Neural progenitor cell (in vitro differentiated cells): Measurements from ENCODE around the gene ARHGAP35. TPM values are rescaled to one million over a fixed set of nuclear protein-coding genes. Genes with fewer than 3 reads are reported as not detected.
A peak's percentile ranks its signal among the peaks of the same experiment; 100 is the strongest.

Experiments
- DNase-seq: peaks from one replicate; pipeline ENCODE4 v3.0.0-alpha.2; 2016; ENCODE audit warnings: low spot score
- H2AFZ ChIP-seq: fragments of 200-600 bp; sonication (generic); replicated peaks from 2 replicates; pipeline ENCODE4 v1.6.1; 2016; ENCODE audit warnings: antibody characterized with exemption
- H3F3A ChIP-seq: fragments of 200-600 bp; sonication (generic); 2 replicates; pipeline ENCODE4 v1.6.1; 2016; ENCODE audit warnings: antibody characterized with exemption, low read depth
- H3K27ac ChIP-seq: fragments of 200-600 bp; sonication (generic); 2 replicates; pipeline ENCODE4 v1.5.1; 2016; ENCODE audit warnings: mild to moderate bottlenecking
- H3K27me3 ChIP-seq: fragments of 200-600 bp; sonication (generic); 2 replicates; pipeline ENCODE4 v1.6.1; 2016; ENCODE audit warnings: mild to moderate bottlenecking, moderate library complexity
- H3K36me3 ChIP-seq: fragments of 200-600 bp; sonication (generic); 2 replicates; pipeline ENCODE4 v1.5.1; 2016
- H3K4me1 ChIP-seq: fragments of 200-600 bp; sonication (generic); 2 replicates; pipeline ENCODE4 v1.6.1; 2016; ENCODE audit warnings: mixed run types
- H3K4me2 ChIP-seq: fragments of 200-600 bp; sonication (generic); 2 replicates; pipeline ENCODE4 v1.6.1; 2016
- H3K4me3 ChIP-seq: fragments of 200-600 bp; sonication (generic); 2 replicates; pipeline ENCODE4 v1.5.1; 2016
- H3K79me2 ChIP-seq: fragments of 200-600 bp; sonication (generic); 2 replicates; pipeline ENCODE4 v1.6.1; 2016; ENCODE audit warnings: low read depth
- H3K9ac ChIP-seq: fragments of 200-600 bp; sonication (generic); 2 replicates; pipeline ENCODE4 v1.6.1; 2016
- H3K9me3 ChIP-seq: fragments of 200-600 bp; sonication (generic); 2 replicates; pipeline ENCODE4 v1.5.1; 2016; ENCODE audit warnings: low read depth
- H4K20me1 ChIP-seq: fragments of 200-600 bp; sonication (generic); 2 replicates; pipeline ENCODE4 v1.6.1; 2016; ENCODE audit warnings: low read depth
- H3K27ac Mint-ChIP-seq: 3 replicates; pipeline ENCODE4 v1.8.0; 2021; ENCODE audit warnings: mixed read lengths
- H3K27me3 Mint-ChIP-seq: 2 replicates; pipeline ENCODE4 v1.8.0; 2022; ENCODE audit warnings: low read depth, mild to moderate bottlenecking, inconsistent platforms, moderate library complexity, mixed read lengths; ENCODE audit not compliant: insufficient read depth
- H3K36me3 Mint-ChIP-seq: 3 replicates; pipeline ENCODE4 v1.8.0; 2021; ENCODE audit warnings: mixed read lengths
- H3K4me1 Mint-ChIP-seq: 3 replicates; pipeline ENCODE4 v1.8.0; 2021; ENCODE audit warnings: mixed read lengths
- H3K4me3 Mint-ChIP-seq: 3 replicates; pipeline ENCODE4 v1.8.0; 2021; ENCODE audit warnings: mild to moderate bottlenecking, moderate library complexity, mixed read lengths
- H3K9me3 Mint-ChIP-seq: 3 replicates; pipeline ENCODE4 v1.8.0; 2020; ENCODE audit warnings: mixed read lengths
- CTCF ChIP-seq: fragments of 200-600 bp; sonication (generic); IDR thresholded peaks from 2 replicates; pipeline ENCODE4 v1.5.1; 2017; ENCODE audit warnings: antibody characterized with exemption, mild to moderate bottlenecking
- EZH2 ChIP-seq: fragments of 200-600 bp; sonication (generic); IDR thresholded peaks from 2 replicates; pipeline ENCODE4 v1.6.1; 2017; ENCODE audit warnings: antibody characterized with exemption, mild to moderate bottlenecking, moderate library complexity
- EZH2phosphoT487 ChIP-seq: fragments of 200-600 bp; sonication (generic); IDR thresholded peaks from 2 replicates; pipeline ENCODE4 v1.6.1; 2017; ENCODE audit warnings: antibody characterized with exemption
- total RNA-seq: library from RNA; depleted of rRNA; stranded (reverse); fragments of >200 nt; gene quantifications from 2 replicates; pipeline ENCODE4 v1.2.3, GENCODE V29; 2015; ENCODE audit warnings: low replicate concordance

The ARHGAP35 gene
- total RNA-seq, 1 donor from 2014 or later = 38.4 TPM

GRCh38 chr19:46859637-46860124 is 1.1 kb upstream of the ARHGAP35 start:
- Mint-ChIP-seq H3K4me3 (peak overlapping the region; percentile 86), H3K4me1 (peaks cover 12% of the 10 kb centered on the region)
- no peak overlapping the region for H2AFZ ChIP-seq

GRCh38 chr19:46860125-46860845 is 512 bp upstream of the ARHGAP35 start:
- peaks cover 49% of the 10 kb centered on the region for H3F3A ChIP-seq
- H3K9ac ChIP-seq = peak overlapping the region; percentile 83
- TF ChIP-seq CTCF (no peak), EZH2 (no peak)
- Mint-ChIP-seq H3K27me3 (peaks cover 5% of the 10 kb centered on the region), H3K9me3 (no peaks in the 10 kb centered on the region), H3K4me1 (peaks cover 16% of the 10 kb centered on the region), H3K36me3 (no peaks in the 10 kb centered on the region), H3K4me3 (peak overlapping the region; percentile 86), H3K27ac (peak overlapping the region; percentile 75)
- H3K36me3 ChIP-seq = no peaks in the 10 kb centered on the region
- peak; percentile 98 for DNase-seq
- H2AFZ ChIP-seq = peak overlapping the region; percentile 89
- H3K27ac ChIP-seq = peak overlapping the region; percentile 99
- H3K4me2 ChIP-seq = peak overlapping the region; percentile 99
- peak overlapping the region; percentile 95 for H3K4me3 ChIP-seq
- peaks cover 63% of the 10 kb centered on the region for H3K79me2 ChIP-seq
- peaks cover 41% of the 10 kb centered on the region for H4K20me1 ChIP-seq
- no peaks in the 10 kb centered on the region for H3K9me3 ChIP-seq
- H3K4me1 ChIP-seq = peaks cover 26% of the 10 kb centered on the region
- H3K27me3 ChIP-seq = peaks cover 4% of the 10 kb centered on the region

More at GRCh38 chr19:46859637-46860124, 1.1 kb upstream of the ARHGAP35 start:
- Histone ChIP-seq H3F3A (peaks cover 49% of the 10 kb centered on the region), H3K36me3 (no peaks in the 10 kb centered on the region), H3K4me2 (peak overlapping the region; percentile 63), H3K9me3 (no peaks in the 10 kb centered on the region), H3K27me3 (peaks cover 7% of the 10 kb centered on the region), H3K27ac (peak overlapping the region; percentile 67), H4K20me1 (peaks cover 35% of the 10 kb centered on the region), H3K79me2 (peaks cover 57% of the 10 kb centered on the region), H3K4me1 (peaks cover 23% of the 10 kb centered on the region), H3K9ac (no peak overlapping the region), H3K4me3 (peak overlapping the region; percentile 95)
- TF ChIP-seq EZH2phosphoT487 (no peak), EZH2 (no peak), CTCF (no peak)
- H3K36me3 Mint-ChIP-seq = no peaks in the 10 kb centered on the region
- peak overlapping the region; percentile 71 for H3K27ac Mint-ChIP-seq
- peaks cover 5% of the 10 kb centered on the region for H3K27me3 Mint-ChIP-seq
- no peaks in the 10 kb centered on the region for H3K9me3 Mint-ChIP-seq
- DNase-seq = no peak

- H3K79me2 ChIP-seq = peaks cover 79% of the 10 kb centered on the region
- Mint-ChIP-seq H3K27ac (no peak overlapping the region), H3K9me3 (no peaks in the 10 kb centered on the region), H3K4me3 (no peak overlapping the region), H3K4me1 (peaks cover 21% of the 10 kb centered on the region), H3K27me3 (no peaks in the 10 kb centered on the region), H3K36me3 (peaks cover 2% of the 10 kb centered on the region)
- peak overlapping the region; percentile 75 for H3K9ac ChIP-seq
- no peak overlapping the region for H2AFZ ChIP-seq
- peak overlapping the region; percentile 99 for H3K27ac ChIP-seq
- H3K4me3 ChIP-seq = peak overlapping the region; percentile 95
- peak overlapping the region; percentile 99 for H3K4me2 ChIP-seq
- H3K4me1 ChIP-seq = peaks cover 35% of the 10 kb centered on the region
- peaks cover 57% of the 10 kb centered on the region for H4K20me1 ChIP-seq
- H3K27me3 ChIP-seq = no peaks in the 10 kb centered on the region
- no peak for TF ChIP-seq EZH2phosphoT487
- TF ChIP-seq EZH2 = no peak
- TF ChIP-seq CTCF = no peak
- no peaks in the 10 kb centered on the region for H3K36me3 ChIP-seq
- peaks cover 45% of the 10 kb centered on the region for H3F3A ChIP-seq
- peak; percentile 54 for DNase-seq
- no peaks in the 10 kb centered on the region for H3K9me3 ChIP-seq
These were observed 1.1 kb downstream of the ARHGAP35 start for GRCh38 chr19:46861691-46862502.
